EH (cell line): ENCODE measurements around the gene GDF2.

Experiments
- DNase-seq: peaks from one replicate; pipeline ENCODE4 v3.0.0-alpha.2; 2015; ENCODE audit warnings: low read depth

Gene GDF2

GRCh38 chr10:47370015-47370767 is 47.9 kb downstream of the GDF2 start:
- DNase-seq: no peak

GRCh38 chr10:47370878-47371277 is 48.6 kb downstream of the GDF2 start:
- no peak for DNase-seq

- DNase-seq: no peak
Measured at GRCh38 chr10:47371629-47372485, 49.6 kb downstream of the GDF2 start.

- no peak for DNase-seq
Measured at GRCh38 chr10:47372726-47373125, 50.5 kb downstream of the GDF2 start.

GRCh38 chr10:47374611-47375536 is 52.6 kb downstream of the GDF2 start:
- peak; percentile 64 for DNase-seq

- DNase-seq: no peak
Measured at GRCh38 chr10:47376522-47377220, 54.4 kb downstream of the GDF2 start.
